Mucosa of gallbladder (tissue), 1 donor: Measurements from ENCODE around the gene ORM1. TPM values are rescaled to one million over a fixed set of nuclear protein-coding genes. Genes with fewer than 3 reads are reported as not detected.
A peak's percentile ranks its signal among the peaks of the same experiment; 100 is the strongest.

Experiments
- DNase-seq: peaks from one replicate; pipeline ENCODE4 v3.0.0-alpha.2; 2020; ENCODE audit warnings: low spot score
- total RNA-seq: library from RNA; stranded (reverse); gene quantifications from one replicate; pipeline ENCODE4 v1.2.1, GENCODE V29; 2021
- donor health status: DM: no; HTN: no; CAD: no.

ORM1 gene
- total RNA-seq, 1 donor from 2014 or later: 12.7 TPM

DNA sequence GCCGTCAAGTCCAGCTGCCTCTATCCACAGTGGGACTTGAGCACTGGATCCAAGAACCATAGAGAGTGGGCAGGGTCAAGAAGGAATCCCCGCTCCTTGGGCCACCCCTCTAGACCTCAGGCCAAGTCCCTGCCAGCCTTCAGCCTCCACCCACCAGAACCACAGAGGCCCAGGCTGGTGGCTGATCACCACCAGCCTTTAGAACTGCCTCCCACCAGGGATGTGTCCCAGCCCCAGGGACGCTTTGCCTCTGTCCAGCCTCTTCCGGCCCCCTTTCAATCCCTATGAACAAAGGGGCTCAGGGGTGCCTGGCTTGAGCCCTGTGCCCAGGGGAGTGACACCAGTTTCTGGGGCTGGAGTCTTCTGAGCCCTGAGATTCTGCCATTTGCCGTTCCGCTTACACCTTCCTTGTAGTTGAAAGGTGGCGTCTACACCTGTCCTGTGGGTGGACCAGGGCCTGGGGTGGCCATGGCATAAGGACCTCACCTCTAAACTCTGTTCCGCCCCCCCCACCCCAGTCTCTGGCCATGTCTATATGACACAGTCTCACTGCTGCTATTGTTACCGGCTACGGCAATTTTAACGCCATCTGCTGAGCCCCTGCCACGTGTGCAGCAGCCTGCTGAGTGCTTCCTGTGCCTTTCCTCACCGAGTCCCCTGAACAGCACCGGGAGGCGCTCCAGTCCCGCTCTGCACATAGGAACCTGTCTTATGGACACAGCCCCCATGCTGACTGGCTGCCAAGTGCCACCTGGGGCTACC is 35.7 kb upstream of the ORM1 start:
- no peak for DNase-seq

DNA sequence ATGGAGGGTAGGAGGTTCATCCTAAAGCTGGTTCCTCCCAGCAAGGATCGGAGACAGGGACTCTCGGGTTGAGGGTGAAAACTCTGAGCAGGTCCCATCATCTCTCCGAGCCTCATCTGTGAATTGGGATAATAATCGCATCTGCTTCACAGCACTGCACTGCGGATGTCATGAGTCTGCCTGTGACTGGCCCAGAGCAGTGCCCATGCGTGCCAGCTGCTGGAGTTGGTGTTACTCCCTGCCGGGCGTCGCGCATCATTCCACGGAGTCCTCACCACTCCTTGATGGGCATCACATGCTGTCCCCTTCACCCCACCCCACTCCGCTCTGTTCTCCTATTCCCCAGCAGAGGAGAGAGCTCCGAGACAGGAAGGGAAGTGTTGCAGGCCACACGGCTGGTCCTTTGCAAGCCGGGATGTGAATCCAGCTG is 35.1 kb upstream of the ORM1 start:
- DNase-seq: no peak

DNA sequence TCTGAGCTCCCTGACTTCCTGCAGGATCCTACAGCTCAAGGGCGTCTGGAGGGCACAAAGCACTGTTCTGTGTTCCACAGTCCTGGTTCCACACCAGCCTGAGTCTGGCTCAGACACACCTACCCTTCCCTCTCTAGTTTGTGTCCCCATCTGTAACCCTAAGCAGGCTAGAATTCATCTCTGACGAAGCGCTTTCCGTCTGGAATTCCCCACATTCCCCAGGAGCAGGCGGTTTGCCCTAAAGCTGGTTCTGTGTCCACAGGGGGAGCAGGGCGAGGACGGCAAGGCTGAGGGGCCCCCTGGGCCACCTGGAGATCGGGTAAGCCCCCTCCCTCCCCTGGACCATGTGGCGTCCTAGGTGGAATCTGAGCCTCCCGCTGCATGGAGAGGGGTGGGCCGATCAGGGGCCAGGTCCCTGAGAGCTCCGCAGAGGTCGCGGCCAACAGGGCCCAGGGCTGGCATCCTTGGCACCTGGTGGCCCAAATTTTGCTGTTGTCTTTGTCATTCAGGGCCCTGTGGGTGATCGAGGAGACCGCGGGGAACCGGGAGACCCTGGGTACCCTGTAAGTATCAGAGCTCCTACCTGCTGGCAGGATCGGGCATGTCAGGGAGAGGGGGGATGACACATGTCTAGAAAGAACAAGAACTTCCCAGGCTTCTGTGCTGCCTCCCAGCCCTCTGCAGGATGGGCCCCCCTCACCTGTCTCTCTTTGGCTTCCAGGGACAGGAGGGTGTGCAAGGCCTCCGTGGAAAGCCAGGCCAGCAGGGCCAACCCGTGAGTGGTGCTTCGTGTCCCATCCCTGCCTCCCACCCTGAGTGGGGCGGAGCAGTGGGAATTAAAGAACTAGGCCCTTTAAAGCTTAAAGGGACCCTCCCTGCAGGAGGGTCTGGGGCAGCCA is 34.5 kb upstream of the ORM1 start:
- no peak for DNase-seq

DNA sequence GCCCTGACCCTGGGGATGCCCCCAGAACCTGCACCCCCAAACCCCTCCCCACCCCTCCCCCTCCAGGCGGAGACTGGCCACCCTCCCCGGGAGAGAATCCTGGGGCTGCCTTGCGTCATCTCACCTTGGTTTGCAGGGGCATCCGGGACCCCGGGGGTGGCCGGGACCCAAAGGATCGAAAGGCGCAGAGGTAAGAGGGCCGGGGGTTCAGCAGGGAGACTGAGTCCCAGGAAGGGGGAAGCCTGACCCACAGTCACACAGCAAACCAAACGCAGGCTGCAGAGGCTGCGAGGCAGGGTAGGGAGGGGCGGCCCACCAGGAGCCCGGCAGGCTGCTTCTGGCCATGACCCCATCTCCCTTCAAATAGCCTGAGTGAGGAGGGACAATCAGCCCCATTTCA is 33.8 kb upstream of the ORM1 start:
- DNase-seq: no peak

DNA sequence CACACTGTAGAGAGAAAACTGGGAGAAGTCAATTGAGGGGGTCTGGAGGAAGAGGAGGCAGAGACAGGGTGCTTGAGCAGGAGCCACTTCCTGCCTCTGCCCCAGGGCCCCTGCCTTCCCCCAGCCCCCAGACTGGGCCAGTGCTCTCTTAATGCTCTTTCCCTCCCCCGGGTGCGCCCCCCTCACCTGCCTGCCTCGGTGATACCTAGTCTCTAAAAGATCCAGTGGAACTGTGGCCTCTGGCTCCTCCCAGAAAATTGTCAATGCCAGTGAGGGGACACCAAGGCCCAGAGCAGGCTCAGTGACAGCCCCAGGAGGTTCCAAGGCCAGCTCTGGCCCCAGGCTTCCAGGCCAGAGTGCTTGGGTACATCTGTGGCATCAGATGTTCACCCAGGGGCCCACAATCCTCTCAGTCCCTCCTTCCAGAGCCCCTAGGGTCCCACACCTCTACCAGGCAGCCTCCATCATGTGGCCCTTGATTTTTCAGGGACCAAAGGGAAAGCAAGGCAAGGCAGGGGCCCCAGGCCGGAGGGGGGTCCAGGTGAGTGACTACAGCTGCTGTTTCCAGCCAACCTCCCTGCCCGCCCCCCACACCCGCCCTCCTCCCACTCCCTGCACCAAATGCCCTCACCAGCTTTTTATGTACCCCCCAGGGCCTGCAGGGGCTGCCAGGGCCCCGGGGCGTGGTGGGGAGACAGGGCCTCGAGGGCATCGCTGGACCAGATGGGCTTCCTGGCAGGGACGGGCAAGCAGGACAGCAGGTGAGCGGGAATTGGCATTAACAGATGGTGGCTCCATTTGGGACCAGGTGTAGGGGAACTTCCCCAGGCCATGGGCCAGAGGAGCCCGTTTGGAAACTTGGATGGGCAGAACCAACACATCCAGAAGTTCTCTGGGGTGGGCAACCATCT is 33.1 kb upstream of the ORM1 start:
- no peak for DNase-seq

DNA sequence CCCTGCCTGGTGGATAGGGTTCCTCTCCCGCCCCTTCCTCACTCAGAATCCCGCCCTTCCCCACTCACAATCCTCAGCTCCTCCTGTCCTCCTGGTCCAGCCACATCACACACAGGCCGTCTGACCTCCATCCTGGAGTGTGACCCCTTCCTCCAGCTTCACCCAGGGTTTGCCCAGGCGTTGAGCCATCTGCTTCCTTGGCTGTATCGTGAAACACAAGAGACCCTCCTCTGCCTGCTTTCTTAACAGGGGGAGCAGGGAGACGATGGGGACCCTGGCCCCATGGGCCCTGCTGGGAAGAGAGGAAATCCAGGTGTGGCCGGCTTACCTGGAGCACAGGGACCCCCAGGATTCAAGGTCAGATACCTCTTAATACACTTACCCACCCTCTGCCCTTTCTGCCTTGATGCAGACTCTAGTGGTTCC is 32.3 kb upstream of the ORM1 start:
- no peak for DNase-seq

DNA sequence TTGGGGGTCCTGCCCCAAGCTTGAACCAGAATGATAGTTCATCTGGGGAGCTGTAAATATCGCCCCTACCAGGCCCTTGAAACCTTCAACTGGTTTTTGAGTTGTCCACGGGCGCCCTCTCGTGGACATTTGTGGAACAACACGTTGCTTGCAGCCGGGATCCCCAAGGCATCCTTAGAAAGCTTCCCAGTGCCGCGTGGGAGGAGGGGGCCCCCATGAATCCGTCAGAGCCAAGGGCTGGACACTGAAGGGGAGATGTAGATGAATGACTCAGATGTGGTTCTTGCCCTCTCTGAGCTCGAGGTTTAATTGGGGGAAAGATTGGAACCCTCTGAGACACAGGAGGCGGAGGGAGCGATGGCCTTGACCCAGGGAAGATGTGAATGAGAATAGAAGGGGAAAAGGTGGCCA is 31.8 kb upstream of the ORM1 start:
- DNase-seq: peak; percentile 75

DNA sequence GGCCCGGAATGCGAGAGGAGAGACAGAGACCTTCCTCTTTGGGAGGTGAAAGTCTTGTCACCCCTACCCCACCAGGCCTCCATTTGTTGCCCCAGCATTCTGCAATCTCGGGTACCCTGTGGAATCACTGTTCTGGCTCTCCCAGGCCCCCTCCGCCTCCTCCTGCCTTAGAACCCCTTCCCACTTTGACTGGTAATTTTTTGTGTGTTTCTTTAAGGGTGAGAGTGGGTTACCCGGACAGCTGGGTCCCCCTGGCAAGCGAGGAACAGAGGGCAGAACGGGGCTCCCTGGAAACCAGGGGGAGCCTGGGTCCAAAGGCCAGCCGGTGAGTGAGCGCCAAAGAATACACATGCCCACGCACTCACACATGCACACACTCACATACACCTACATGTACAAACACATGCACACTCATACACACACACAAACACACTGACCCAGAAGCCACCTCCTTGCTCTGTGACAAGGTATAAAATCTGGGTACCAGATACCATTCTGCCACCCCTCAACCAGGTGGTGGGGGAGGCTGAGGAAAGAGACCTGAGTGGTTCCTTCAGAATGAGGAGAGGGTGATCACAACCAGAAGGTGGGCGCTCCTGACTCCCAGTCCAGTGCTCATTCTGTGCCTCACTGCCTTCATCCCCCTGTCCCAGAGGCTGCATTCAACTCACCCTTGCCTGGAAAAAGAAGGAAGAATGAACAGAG is 30.9 kb upstream of the ORM1 start:
- DNase-seq: no peak

DNA sequence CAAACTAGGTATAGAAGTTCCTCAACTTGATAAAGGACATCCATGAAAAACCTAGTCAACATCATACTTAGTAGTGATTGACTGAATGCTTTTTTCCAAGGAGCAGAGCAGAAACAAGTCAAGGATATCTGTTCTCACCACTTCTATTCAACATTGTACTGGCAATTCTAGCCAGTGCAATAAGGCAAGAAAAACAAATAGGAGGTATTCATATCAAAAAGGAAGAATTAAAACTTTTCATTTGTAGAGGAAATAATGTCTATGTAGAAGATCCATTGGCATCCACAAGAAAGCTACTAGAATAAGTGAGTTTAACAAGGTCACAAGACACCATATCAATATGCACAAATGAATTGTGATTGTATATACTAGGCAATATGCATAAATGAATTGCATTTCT is 28.2 kb upstream of the ORM1 start:
- DNase-seq: no peak

DNA sequence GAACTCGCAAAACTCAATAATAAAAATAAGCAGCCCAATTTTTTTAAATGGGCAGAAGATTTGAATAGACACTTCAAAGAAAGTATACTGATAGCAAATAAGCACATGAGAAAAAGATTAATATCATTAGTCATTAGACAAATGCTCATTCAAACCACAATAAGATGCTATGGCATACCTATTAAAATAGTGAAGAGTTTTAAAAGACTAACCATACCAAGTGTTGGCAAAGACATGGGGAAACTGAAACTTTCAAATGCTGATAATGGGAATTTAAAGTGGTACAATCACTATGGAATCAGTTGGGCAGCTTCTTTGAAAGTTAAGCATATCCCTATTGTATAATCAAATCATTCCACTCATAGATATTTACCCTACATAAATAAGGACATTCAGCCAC is 26.6 kb upstream of the ORM1 start:
- DNase-seq: no peak

DNA sequence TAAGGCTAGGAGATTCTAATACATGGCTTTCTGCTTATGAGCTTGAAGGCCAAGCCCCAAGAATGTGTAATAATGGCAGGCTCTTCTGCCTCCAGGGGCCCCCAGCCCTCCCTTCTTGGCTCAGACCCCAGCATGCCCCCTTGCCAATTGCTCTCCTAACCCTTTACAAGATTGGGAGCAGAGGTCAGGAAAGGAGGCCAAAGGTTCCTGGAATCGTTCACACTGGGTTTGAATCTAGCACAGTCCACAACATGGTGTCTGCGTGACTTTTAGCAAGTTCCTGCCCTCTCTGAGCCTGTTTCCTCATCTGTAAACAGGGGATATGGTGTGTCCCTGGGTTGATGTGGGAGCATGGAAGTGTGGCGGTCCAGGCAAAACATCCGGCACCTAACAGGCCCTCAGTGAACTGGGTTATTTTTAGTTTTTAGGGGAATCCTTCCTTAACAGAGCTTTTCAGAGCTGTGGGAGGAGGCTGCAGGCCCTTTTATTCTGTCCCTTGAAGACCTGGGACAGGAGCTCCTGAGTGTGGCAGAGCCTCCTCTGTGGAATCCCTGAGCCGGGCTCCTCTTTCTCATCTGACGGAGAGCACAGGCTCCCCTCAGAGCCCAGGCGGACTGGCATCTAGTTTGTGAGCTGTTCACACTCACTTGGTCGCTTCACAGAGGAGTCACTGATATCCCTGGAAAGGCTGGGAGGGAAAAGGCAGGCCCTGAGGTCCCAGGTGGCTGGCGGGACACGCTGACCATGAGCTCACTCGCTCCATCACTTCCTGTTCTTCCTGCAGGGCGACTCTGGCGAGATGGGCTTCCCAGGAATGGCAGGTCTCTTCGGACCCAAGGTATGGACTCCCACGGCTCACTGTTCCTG is 23.4 kb upstream of the ORM1 start:
- DNase-seq: no peak

DNA sequence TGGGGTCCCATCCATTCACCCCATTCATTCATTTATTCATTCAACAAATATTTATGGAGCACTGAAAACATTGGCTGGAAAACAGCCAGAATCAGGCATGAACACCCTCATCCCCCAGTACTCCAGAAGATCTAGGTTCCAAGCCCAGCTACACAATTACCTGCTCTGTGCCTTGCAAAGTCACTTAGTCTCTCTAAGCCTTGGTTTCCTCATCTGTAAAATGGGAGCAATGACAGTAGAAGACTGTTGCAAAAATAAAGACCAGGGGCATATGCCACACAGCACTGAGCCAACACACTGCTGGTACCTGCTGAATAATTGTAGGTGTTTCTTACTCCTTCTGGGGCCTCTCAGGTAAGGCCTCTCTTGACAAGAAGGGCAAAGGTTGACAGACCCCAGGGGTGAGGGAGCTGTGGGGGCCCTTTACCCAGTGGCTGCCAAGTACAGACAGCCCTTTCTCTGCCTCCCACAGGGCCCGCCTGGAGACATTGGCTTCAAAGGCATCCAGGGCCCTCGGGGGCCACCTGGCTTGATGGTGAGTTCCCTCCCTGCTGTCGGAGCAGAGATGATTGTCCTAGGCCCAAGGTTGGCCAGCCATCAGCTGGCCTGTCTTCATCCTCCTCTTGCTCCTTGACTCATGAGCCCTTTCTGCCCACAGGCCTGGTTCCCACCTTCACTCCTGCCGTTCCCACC is 22.6 kb upstream of the ORM1 start:
- no peak for DNase-seq

DNA sequence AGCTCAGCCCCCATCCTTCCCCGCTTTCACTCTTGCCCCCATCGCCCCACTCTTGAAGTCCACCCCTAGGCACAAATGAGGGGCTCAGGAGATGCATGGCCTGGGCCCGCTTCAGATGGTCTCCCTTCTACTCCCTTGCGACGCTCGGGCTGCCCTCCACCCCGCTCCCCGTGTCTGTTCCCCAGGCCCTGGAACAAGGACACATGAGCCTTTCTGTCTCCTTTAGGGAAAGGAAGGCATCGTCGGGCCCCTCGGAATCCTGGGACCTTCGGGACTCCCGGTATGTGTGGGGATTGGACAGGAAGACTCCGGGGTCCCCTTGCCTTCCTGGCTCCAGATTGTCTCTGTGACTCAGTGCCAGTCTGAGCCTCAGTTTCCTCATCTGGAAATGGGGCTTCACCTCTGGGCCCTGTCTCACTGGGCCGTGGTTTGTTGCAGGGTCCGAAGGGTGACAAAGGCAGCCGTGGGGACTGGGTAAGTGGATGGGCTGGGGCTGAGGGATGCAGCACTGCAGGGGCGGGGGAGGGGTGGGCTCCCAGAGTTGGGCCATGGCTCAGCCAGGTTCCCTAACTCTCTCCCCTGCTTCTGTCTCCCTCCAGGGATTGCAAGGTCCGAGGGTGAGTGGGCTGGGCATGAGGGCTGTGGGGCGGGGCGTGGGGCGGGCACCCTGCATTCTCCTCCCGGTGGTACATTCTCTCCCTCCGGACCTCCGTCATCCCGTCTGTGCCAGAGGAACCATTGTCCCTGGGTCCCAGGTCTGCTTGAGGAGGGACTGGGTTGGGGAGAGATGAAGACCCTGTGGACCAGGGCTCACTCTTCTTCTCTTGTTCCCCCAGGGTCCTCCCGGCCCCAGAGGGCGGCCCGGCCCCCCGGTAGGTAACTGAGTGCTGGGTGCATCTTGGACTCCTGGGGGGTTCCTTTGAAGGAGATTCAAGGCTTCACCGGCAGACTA is 21.8 kb upstream of the ORM1 start:
- peak; percentile 5 for DNase-seq

DNA sequence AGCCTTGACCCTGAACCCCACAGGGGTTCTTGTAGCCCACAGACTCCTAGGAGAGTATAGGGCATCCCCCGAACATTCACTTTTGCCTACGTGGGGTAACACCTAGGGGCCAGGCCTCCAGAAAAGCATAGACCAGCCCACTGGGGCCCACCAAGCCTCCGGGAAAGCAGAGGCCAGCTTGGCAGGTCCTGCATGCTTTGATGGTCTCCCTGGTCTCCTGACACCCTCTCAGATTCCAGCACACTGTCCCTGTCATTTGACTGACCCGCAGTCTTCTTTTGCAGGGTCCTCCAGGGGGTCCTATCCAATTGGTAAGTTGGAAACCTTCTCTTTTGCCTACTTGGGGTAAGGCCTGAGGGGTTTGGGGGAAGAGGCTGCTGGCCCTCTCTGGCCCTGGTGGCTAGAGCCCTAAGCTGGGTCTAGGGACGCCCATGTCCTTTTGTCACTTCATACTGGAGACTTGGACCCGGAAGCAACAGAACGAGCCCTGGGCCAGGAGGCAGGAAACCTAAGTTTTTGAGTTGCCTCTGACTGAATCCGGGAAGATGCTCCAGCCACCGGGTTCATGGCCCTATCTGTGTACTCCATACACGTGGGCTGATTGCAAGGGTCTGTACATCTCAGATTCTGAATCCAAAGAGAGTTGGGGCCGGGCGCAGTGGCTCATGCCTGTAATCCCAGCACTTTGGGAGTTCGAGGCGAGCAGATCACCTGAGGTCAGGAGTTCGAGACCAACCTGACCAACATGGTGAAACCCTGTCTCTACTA is 20.9 kb upstream of the ORM1 start:
- DNase-seq: peak; percentile 2

DNA sequence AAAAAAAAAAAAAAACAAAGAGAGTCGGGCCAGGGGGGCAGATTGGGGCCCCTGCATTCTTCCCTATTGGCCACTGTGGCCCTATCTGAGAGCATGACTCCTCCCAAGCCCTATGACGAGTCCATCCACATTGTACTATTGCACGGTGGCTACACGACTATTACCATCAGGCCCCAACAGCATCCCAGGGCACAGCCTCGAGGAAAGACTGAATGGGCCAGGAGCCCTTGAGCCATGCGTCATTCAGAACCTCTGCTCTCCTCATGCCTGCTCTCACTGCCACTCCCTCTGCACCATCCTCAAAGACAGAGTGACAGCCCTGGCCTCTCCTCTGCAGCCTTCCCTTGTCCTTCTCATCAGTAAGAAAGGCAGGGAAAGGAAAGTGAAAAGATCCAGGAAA is 20.2 kb upstream of the ORM1 start:
- DNase-seq: no peak

DNA sequence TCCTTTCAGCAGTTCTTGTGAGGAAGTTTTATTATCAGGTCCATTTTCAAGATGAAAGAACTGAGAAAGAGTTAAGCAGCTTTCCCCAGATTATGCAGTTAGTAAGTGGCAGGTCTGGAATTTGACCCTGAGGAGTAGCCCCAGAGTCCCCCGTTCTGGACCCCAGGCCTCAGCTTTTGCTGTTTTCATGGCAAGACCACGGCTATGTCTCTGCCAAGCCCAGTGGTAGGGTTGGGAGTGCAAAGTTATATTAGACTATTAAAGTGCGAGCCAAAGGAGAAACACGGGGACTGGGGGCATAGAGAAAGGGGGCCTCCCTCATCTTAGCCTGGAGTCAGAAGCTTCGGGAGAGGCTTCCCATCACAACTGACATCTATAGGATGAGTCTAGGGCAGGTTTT is 19.3 kb upstream of the ORM1 start:
- no peak for DNase-seq

DNA sequence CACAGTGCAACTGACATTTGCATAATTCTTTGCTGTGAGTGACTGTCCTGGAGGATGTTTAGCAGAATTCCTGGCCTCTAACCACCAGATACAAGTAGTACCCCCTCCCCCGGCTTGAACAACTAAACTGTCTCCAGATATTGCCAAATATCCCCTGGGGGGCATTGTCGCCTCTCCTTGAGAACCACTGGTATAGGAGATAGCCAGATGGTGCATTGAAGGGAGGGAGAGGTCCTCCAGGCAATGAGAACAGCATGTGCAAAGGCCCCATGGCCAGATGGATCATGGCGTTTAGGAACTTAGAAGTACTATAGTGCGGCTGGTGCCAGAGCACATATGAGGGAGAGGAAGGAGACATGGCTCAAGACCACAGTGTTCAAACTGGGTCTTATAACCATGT is 18.9 kb upstream of the ORM1 start:
- DNase-seq: peak; percentile 5
